Ishikawa (cell line): ENCODE results near the gene ZDHHC13.

ENCODE experiments used
- CEBPB ChIP-seq: IDR thresholded peaks from 2 replicates; pipeline ENCODE4 v1.6.1; 2012
- CREB1 ChIP-seq: IDR thresholded peaks from 2 replicates; pipeline ENCODE4 v1.6.1; 2012; ENCODE audit warnings: low read depth
- EGR1 ChIP-seq: IDR thresholded peaks from 2 replicates; pipeline ENCODE4 v1.6.1; 2012
- EP300 ChIP-seq: IDR thresholded peaks from 2 replicates; pipeline ENCODE4 v1.6.1; 2012; ENCODE audit warnings: borderline replicate concordance
- FOXM1 ChIP-seq: IDR thresholded peaks from 2 replicates; pipeline ENCODE4 v1.6.1; 2012; ENCODE audit warnings: low read depth, borderline replicate concordance
- MAX ChIP-seq: IDR thresholded peaks from 2 replicates; pipeline ENCODE4 v1.6.1; 2012
- NFIC ChIP-seq: IDR thresholded peaks from 2 replicates; pipeline ENCODE4 v1.6.1; 2012
- RAD21 ChIP-seq: IDR thresholded peaks from 2 replicates; pipeline ENCODE4 v1.6.1; 2012; ENCODE audit warnings: low read depth
- REST ChIP-seq: IDR thresholded peaks from 2 replicates; pipeline ENCODE4 v1.6.1; 2012; ENCODE audit warnings: low read depth, mild to moderate bottlenecking
- TAF1 ChIP-seq: IDR thresholded peaks from 2 replicates; pipeline ENCODE4 v1.6.1; 2012; ENCODE audit warnings: low read depth, mild to moderate bottlenecking
- TCF12 ChIP-seq: IDR thresholded peaks from 2 replicates; pipeline ENCODE4 v1.6.1; 2012; ENCODE audit warnings: low read depth
- TEAD4 ChIP-seq: IDR thresholded peaks from 2 replicates; pipeline ENCODE4 v1.6.1; 2012
- USF1 ChIP-seq: IDR thresholded peaks from 2 replicates; pipeline ENCODE4 v1.6.1; 2012
- YY1 ChIP-seq: IDR thresholded peaks from 2 replicates; pipeline ENCODE4 v1.6.1; 2012; ENCODE audit warnings: low read depth
- ZBTB7A ChIP-seq: IDR thresholded peaks from 2 replicates; pipeline ENCODE4 v1.6.1; 2012; ENCODE audit warnings: low read depth

ZDHHC13 gene

GRCh38 chr11:19089421-19089820 is 27.5 kb upstream of the ZDHHC13 start:
- TF ChIP-seq FOXM1: no peak
- no peak for TF ChIP-seq USF1
- TF ChIP-seq EGR1: no peak
- no peak for TF ChIP-seq TAF1
- no peak for TF ChIP-seq CREB1
- TF ChIP-seq CEBPB: no peak
- no peak for TF ChIP-seq REST

- TF ChIP-seq TCF12: no peak
- no peak for TF ChIP-seq YY1
- TF ChIP-seq TAF1: no peak
- TF ChIP-seq EGR1: no peak
- TF ChIP-seq RAD21: no peak
- TF ChIP-seq NFIC: no peak
- no peak for TF ChIP-seq REST
- no peak for TF ChIP-seq ZBTB7A
- no peak for TF ChIP-seq CEBPB
- no peak for TF ChIP-seq USF1
- TF ChIP-seq CREB1: no peak
- no peak for TF ChIP-seq FOXM1
- TF ChIP-seq MAX: no peak
- no peak for TF ChIP-seq TEAD4
- no peak for TF ChIP-seq EP300
These were observed 25.6 kb upstream of the ZDHHC13 start for GRCh38 chr11:19091366-19091765.

- TF ChIP-seq CREB1 (no peak), RAD21 (no peak), USF1 (no peak), MAX (no peak), YY1 (no peak), TCF12 (no peak), TAF1 (no peak)
These were observed 24.6 kb upstream of the ZDHHC13 start for GRCh38 chr11:19092342-19092741.

- TF ChIP-seq TAF1: no peak
- no peak for TF ChIP-seq TCF12
- TF ChIP-seq TEAD4: no peak
- TF ChIP-seq FOXM1: no peak
- TF ChIP-seq EP300: no peak
- no peak for TF ChIP-seq CREB1
- no peak for TF ChIP-seq NFIC
- no peak for TF ChIP-seq REST
- no peak for TF ChIP-seq CEBPB
- TF ChIP-seq EGR1: no peak
- no peak for TF ChIP-seq USF1
These were observed 24.1 kb upstream of the ZDHHC13 start for GRCh38 chr11:19092850-19093249.
